Testis (tissue), 2 donors: ENCODE data around the gene RSPO3.

Experiments
- CTCF ChIP-seq, 3 experiments: fragments of 450-650 bp in 2 of 3; fragments of 200-600 bp in 1 of 3; sonication (generic) in 1 of 3; IDR thresholded peaks; one replicate each; pipeline ENCODE4 v1.5.1; 2016 to 2019; ENCODE audit warnings: antibody characterized with exemption in 3 of 3, mild to moderate bottlenecking in 2 of 3, moderate library complexity in 1 of 3
- POLR2A ChIP-seq: fragments of 450-650 bp; IDR thresholded peaks from one replicate; pipeline ENCODE4 v1.6.1; 2017; ENCODE audit warnings: antibody characterized with exemption, mild to moderate bottlenecking, moderate library complexity

DNA sequence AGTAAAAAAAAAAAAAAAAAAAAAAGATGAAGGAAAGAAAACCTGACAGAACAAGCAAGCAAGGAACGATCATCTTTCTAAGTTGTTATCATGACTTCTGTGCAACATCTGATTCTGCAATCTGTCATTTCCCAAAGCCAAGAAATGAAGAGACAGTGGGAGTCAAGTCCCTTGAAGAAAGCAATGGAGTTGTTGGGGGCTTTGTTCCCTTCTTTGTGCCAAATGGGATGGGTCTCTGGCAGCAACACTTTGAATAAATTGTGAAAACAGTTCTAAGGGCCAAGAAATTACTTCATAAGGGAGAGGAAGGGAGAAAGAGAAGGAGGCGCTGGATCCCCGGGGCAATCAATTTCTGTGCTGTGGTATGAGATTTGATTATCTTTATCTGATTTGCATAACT is 33.3 kb upstream of the RSPO3 start:
- TF ChIP-seq CTCF (IDR thresholded peaks at IDR 0.05) (no peak), POLR2A (no peak)
